Adrenal gland (tissue), 12 donors: ENCODE data around the gene KCNN4. TPM values are rescaled to one million over a fixed set of nuclear protein-coding genes. Genes with fewer than 3 reads are reported as not detected.

Source experiments
- DNase-seq, 7 donors: peaks; one replicate each; pipeline ENCODE4 v3.0.0-alpha.2; 2019 to 2020
- H3K27ac ChIP-seq, 5 donors: fragments of 200-600 bp; sonication (generic) in 4 of 5; 1 replicate in 3 of 5; 2 replicates in 2 of 5; pipeline versions ENCODE4 v1.5.1 to v1.8.0; 2016 to 2020; ENCODE audit warnings: mild to moderate bottlenecking in 1 of 5
- H3K27me3 ChIP-seq: fragments of 200-600 bp; 2 replicates; pipeline ENCODE4 v1.8.0; 2021
- H3K36me3 ChIP-seq, 2 donors: fragments of 200-600 bp; replicated peaks in 1 of 2; 1 replicate in 1 of 2; 2 replicates in 1 of 2; pipeline versions ENCODE4 v1.5.1 to v1.8.0; 2018 to 2022
- H3K4me1 ChIP-seq, 2 donors: fragments of 200-600 bp; replicated peaks in 1 of 2; 1 replicate in 1 of 2; 2 replicates in 1 of 2; pipeline versions ENCODE4 v1.5.1 to v1.8.0; 2018 to 2021
- H3K4me3 ChIP-seq, 4 donors: fragments of 200-600 bp; sonication (generic) in 3 of 4; one replicate each; pipeline ENCODE4 v1.5.1; 2016 to 2018
- H3K9me3 ChIP-seq, 3 donors: fragments of 200-600 bp; sonication (generic) in 1 of 3; replicated peaks in 1 of 3; 1 replicate in 2 of 3; 2 replicates in 1 of 3; pipeline versions ENCODE4 v1.5.1 to v1.8.0; 2016 to 2021
- CTCF ChIP-seq, 6 experiments: fragments of 450-650 bp in 4 of 6; fragments of 200-600 bp in 2 of 6; sonication (generic) in 1 of 6; IDR thresholded peaks; 1 replicate in 5 of 6; 2 replicates in 1 of 6; pipeline versions ENCODE4 v1.5.1 to v1.8.0; 2016 to 2021; ENCODE audit warnings: antibody characterized with exemption in 6 of 6, mild to moderate bottlenecking in 2 of 6, moderate library complexity in 1 of 6
- POLR2A ChIP-seq, 2 donors: fragments of 450-650 bp; IDR thresholded peaks; one replicate each; pipeline ENCODE4 v1.6.1; 2017; ENCODE audit warnings: antibody characterized with exemption in 2 of 2, mild to moderate bottlenecking in 2 of 2, moderate library complexity in 1 of 2
- WGBS, 4 donors: extraction: QIAGEN DNeasy Blood & Tissue Kit in 2 of 4; methylation state at CpG; one replicate each; pipeline versions ENCODE4 v1.1.5 to v1.1.7; 2013 to 2017; 5-methylcytosine and 5-hydroxymethylcytosine counted together
- intact Hi-C, 2 donors: fragments of 100-400 bp; cut with DNase I; formaldehyde crosslinking; loops; one replicate each; pipeline versions ENCODE4 v1.14.1 to v1.15.0; 2022 to 2023
- polyA plus RNA-seq, 3 donors: library from polyadenylated mRNA; stranded (reverse); fragments of 200-250 nt in 2 of 3; fragments of 350-450 nt in 1 of 3; fragmentation: Illumina TruSeq in 1 of 3; extraction: RNeasy Lipid Tissue Mini Kit (QIAGEN cat#74804) in 1 of 3; gene quantifications; one replicate each; pipeline ENCODE4 v1.2.3, GENCODE V29; 2013 to 2014
- total RNA-seq, 9 donors: library from RNA; depleted of rRNA in 4 of 9; stranded (reverse); fragments of >200 nt in 4 of 9; fragments of 120-200 nt in 1 of 9; fragmentation: NEBNext Ultra II Directional in 1 of 9; extraction: Animal tissue kit (Norgen Biotek cat#: 25700) in 1 of 9; gene quantifications; one replicate each; pipeline versions ENCODE4 v1.1.0 to v1.2.4, GENCODE V29; 2013 to 2023
- donor health status: healthy with polysubstance abuse.
- donor health status: Bipolar disorder and iron deficiency.
- donor health status: DM: yes; HTN: yes; CAD: no.
- donor health status: DM: no; HTN: no; CAD: no.
- donor health status: DM: no; HTN: no; CAD: no.
- donor health status: DM: yes; HTN: yes; CAD: no.

The KCNN4 gene
- total and polyA plus RNA-seq, 12 donors = 0.22 to 13.0 (median 0.56) TPM

- H3K4me1 ChIP-seq = no peaks in the 10 kb centered on the region
- 67 to 71% (median 69%) methylated on average over 5 of the region's 5 CpGs for WGBS, 4 donors
- H3K9me3 ChIP-seq = no peaks in the 10 kb centered on the region
- H3K27ac ChIP-seq = no peak overlapping the region
- no peak overlapping the region for H3K4me3 ChIP-seq
- intact Hi-C loops = no loop called here
- TF ChIP-seq CTCF (IDR thresholded peaks at IDR 0.05) (no peak), POLR2A (IDR thresholded peaks at IDR 0.05) (no peak)
- no peak for DNase-seq
- H3K36me3 ChIP-seq = peaks cover 0 to 81% of the 10 kb centered on the region in 2 donors
- no peaks in the 10 kb centered on the region for H3K27me3 ChIP-seq
Measured at GRCh38 chr19:43738780-43739211, 42.0 kb downstream of the KCNN4 start.

GRCh38 chr19:43735957-43736356, 44.8 kb downstream of the KCNN4 start:
- Histone ChIP-seq H3K36me3 (peaks cover 0 to 88% of the 10 kb centered on the region in 2 donors), H3K27ac (no peak overlapping the region), H3K4me3 (no peak overlapping the region), H3K4me1 (no peaks in the 10 kb centered on the region), H3K27me3 (no peaks in the 10 kb centered on the region), H3K9me3 (no peaks in the 10 kb centered on the region)
- no peak for TF ChIP-seq POLR2A (IDR thresholded peaks at IDR 0.05)
- no peak for TF ChIP-seq CTCF (IDR thresholded peaks at IDR 0.05)
- intact Hi-C loops = no loop called here
- no peak for DNase-seq

DNA sequence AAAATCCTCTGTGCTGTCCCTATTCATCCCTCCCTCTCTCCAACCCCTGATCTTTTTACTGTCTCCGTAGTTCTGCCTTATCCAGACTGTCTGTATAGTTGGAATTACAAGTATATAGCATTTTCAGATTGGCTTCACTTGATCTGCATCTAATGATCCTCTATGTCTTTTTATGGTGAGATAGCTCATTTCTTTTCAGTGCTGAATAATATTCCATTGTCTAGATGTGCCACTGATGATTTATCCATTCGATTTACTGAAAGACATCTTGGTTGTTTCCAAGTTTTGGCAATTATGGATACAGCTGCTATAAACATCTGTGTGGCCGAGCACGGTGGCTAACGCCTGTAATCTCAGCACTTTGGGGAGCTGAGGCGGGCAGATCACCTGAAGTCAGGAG, 45.8 kb downstream of the KCNN4 start:
- 95 to 98% (median 97%) methylated on average over 6 of the region's 6 CpGs for WGBS, 4 donors
- TF ChIP-seq CTCF (IDR thresholded peaks at IDR 0.05) = no peak
- DNase-seq = no peak
- H3K9me3 ChIP-seq = no peaks in the 10 kb centered on the region
- no peaks in the 10 kb centered on the region for H3K4me1 ChIP-seq
- H3K27me3 ChIP-seq = no peaks in the 10 kb centered on the region
- no peak overlapping the region for H3K4me3 ChIP-seq
- intact Hi-C loops = no loop called here
- no peak overlapping the region for H3K27ac ChIP-seq
- peaks cover 0 to 87% of the 10 kb centered on the region in 2 donors for H3K36me3 ChIP-seq

- no peak overlapping the region for H3K4me3 ChIP-seq
- DNase-seq = no peak
- H3K9me3 ChIP-seq = no peaks in the 10 kb centered on the region
- H3K36me3 ChIP-seq = peaks cover 0 to 67% of the 10 kb centered on the region in 2 donors
- intact Hi-C loops = no loop called here
- no peak overlapping the region for H3K27ac ChIP-seq
- WGBS, 4 donors = 69 to 90% (median 74%) methylated on average over 1 of the region's 1 CpG
- no peak for TF ChIP-seq CTCF (IDR thresholded peaks at IDR 0.05)
- TF ChIP-seq POLR2A (IDR thresholded peaks at IDR 0.05) = no peak
- no peaks in the 10 kb centered on the region for H3K27me3 ChIP-seq
- H3K4me1 ChIP-seq = no peaks in the 10 kb centered on the region
Measured at GRCh38 chr19:43731846-43732245, 48.9 kb downstream of the KCNN4 start.
